Sigmoid colon (tissue), 7 donors: Measurements from ENCODE around the gene KCNH3. TPM values are rescaled to one million over a fixed set of nuclear protein-coding genes. Genes with fewer than 3 reads are reported as not detected.

Experiments used
- DNase-seq: peaks from one replicate; pipeline ENCODE4 v3.0.0-alpha.2; 2019
- H3K27ac ChIP-seq, 4 donors: fragments of 200-600 bp; sonication (generic); one replicate each; pipeline ENCODE4 v1.5.1; 2016 to 2019; ENCODE audit warnings: mild to moderate bottlenecking in 1 of 4
- H3K27me3 ChIP-seq, 3 donors: fragments of 200-600 bp; sonication (generic); one replicate each; pipeline ENCODE4 v1.5.1; 2019; ENCODE audit warnings: mild to moderate bottlenecking in 1 of 3
- H3K36me3 ChIP-seq, 4 donors: fragments of 200-600 bp; sonication (generic); one replicate each; pipeline ENCODE4 v1.5.1; 2016 to 2019
- H3K4me1 ChIP-seq, 4 donors: fragments of 200-600 bp; sonication (generic); one replicate each; pipeline ENCODE4 v1.5.1; 2017 to 2019
- H3K4me3 ChIP-seq, 4 donors: fragments of 200-600 bp; sonication (generic); one replicate each; pipeline ENCODE4 v1.5.1; 2017 to 2019; ENCODE audit warnings: mild to moderate bottlenecking in 2 of 4, moderate library complexity in 1 of 4
- H3K9me3 ChIP-seq, 4 donors: fragments of 200-600 bp in 3 of 4; sonication (generic) in 3 of 4; one replicate each; pipeline versions ENCODE4 v1.5.1 to v1.6.1; 2013 to 2019
- EP300 ChIP-seq, 4 donors: sonication (generic); formaldehyde crosslinking; IDR thresholded peaks; one replicate each; pipeline ENCODE4 v1.6.1; 2017; ENCODE audit warnings: antibody characterized with exemption in 4 of 4
- POLR2A ChIP-seq, 2 donors: fragments of 450-650 bp; IDR thresholded peaks; one replicate each; pipeline ENCODE4 v1.6.1; 2016; ENCODE audit warnings: antibody characterized with exemption in 2 of 2, mild to moderate bottlenecking in 2 of 2, moderate library complexity in 2 of 2
- POLR2AphosphoS5 ChIP-seq, 4 donors: sonication (generic); formaldehyde crosslinking; IDR thresholded peaks; one replicate each; pipeline ENCODE4 v1.6.1; 2017; ENCODE audit warnings: antibody characterized with exemption in 4 of 4
- WGBS, 2 donors: extraction: QIAGEN DNeasy Blood & Tissue Kit; methylation state at CpG; one replicate each; pipeline ENCODE4 v1.1.7; 2013; 5-methylcytosine and 5-hydroxymethylcytosine counted together
- intact Hi-C: fragments of 100-400 bp; cut with DNase I; formaldehyde crosslinking; loops from one replicate; pipeline ENCODE4 v1.15.1; 2023
- polyA plus RNA-seq, 3 donors: library from polyadenylated mRNA; stranded (reverse); fragments of 200-250 nt; gene quantifications; one replicate each; pipeline ENCODE4 v1.2.3, GENCODE V29; 2013
- total RNA-seq, 4 donors: library from RNA; depleted of rRNA; stranded (reverse); fragments of >200 nt; gene quantifications; one replicate each; pipeline ENCODE4 v1.1.0, GENCODE V29; 2016
- TF ChIP-seq, protein P1 (sequence below), 4 experiments: fragments of 450-650 bp in 3 of 4; fragments of 200-600 bp in 1 of 4; IDR thresholded peaks; one replicate each; pipeline ENCODE4 v1.5.1; 2016 to 2019; ENCODE audit warnings: antibody characterized with exemption in 4 of 4, mild to moderate bottlenecking in 3 of 4, moderate library complexity in 2 of 4
- donor health status: healthy with polysubstance abuse.
- donor health status: Bipolar disorder and iron deficiency.
- donor health status: healthy.

Gene KCNH3
- total and polyA plus RNA-seq, 7 donors, result 0.14 to 0.83 (median 0.36) TPM; not detected in 4

DNA sequence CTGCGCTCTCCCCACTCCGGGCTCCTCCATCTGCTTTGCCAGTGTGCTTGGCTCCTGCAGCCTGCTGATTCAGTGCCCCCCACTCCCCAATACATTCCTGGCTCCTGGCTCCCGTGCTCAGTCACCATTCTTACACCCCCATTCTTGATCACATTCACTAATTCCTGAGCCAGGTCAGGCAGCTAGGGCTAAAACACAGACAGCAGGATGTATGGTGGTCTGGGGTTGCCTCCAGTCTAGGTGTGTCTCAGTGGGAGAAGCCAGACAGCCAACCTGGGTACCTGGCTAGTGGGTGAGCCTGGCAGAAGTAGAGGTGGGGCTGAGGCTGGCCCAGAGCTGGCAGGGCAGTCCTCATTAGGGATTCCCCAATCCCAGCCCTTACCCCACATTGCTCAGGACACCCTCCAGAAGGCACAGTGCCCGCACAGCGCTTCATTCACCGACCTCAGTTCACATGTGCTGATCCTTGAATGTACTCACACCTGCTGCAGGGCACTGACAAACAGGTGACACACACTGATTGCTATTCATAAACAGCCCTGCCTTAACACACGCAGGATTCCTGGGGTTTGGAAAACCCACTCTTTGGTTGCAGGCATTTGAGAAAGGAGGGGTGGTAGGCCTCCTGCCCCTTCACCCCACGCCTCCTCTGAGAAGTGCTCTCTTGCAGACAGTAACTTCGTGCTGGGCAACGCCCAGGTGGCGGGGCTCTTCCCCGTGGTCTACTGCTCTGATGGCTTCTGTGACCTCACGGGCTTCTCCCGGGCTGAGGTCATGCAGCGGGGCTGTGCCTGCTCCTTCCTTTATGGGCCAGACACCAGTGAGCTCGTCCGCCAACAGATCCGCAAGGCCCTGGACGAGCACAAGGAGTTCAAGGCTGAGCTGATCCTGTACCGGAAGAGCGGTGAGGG is 1.7 kb downstream of the KCNH3 start:
- WGBS, 2 donors, result 37 to 67% methylated on average over 21 of the region's 21 CpGs
- TF ChIP-seq, protein P1, sequence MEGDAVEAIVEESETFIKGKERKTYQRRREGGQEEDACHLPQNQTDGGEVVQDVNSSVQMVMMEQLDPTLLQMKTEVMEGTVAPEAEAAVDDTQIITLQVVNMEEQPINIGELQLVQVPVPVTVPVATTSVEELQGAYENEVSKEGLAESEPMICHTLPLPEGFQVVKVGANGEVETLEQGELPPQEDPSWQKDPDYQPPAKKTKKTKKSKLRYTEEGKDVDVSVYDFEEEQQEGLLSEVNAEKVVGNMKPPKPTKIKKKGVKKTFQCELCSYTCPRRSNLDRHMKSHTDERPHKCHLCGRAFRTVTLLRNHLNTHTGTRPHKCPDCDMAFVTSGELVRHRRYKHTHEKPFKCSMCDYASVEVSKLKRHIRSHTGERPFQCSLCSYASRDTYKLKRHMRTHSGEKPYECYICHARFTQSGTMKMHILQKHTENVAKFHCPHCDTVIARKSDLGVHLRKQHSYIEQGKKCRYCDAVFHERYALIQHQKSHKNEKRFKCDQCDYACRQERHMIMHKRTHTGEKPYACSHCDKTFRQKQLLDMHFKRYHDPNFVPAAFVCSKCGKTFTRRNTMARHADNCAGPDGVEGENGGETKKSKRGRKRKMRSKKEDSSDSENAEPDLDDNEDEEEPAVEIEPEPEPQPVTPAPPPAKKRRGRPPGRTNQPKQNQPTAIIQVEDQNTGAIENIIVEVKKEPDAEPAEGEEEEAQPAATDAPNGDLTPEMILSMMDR (IDR thresholded peaks at IDR 0.05), result no peak
- no peak for TF ChIP-seq POLR2A (IDR thresholded peaks at IDR 0.05)
- Histone ChIP-seq H3K9me3 (no peaks in the 10 kb centered on the region), H3K4me1 (peaks cover 0 to 23% (median 18%) of the 10 kb centered on the region in 4 donors), H3K36me3 (no peaks in the 10 kb centered on the region), H3K4me3 (no peak overlapping the region), H3K27ac (no peak overlapping the region), H3K27me3 (peaks cover 25 to 76% (median 53%) of the 10 kb centered on the region in 3 donors)
- peak; percentile 52 for DNase-seq
- intact Hi-C loops, result no loop called here

DNA sequence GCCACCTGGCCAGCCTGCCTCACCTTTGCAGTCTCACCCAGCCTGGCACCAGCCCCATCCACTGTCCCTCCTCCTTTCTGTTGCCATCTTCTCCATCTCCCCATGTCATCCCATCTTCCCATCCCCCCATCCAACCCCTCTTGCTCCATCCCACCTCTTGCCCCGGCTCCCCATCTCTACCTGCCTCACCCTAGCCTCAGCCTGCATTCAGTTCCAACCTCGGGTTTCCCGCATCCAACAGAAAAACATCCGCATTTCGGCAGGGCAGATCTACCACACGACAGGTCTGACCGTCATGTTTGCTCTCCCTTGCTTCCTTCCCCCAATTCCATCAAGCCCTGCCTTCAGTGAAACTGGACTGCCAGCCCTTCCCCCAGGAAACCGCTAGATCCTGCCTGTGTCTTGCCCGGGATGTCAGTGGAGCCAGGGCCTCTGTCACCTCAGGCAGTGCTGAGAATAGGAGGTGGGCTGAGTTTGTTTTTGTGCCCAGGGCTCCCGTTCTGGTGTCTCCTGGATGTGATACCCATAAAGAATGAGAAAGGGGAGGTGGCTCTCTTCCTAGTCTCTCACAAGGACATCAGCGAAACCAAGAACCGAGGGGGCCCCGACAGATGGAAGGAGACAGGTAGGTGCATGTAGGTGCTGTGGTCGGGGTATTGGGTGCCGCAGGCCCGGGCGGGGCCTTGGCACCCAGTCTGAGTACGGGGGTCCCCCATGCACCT is 2.5 kb downstream of the KCNH3 start:
- no peak overlapping the region for H3K4me3 ChIP-seq
- H3K9me3 ChIP-seq, result no peaks in the 10 kb centered on the region
- H3K27me3 ChIP-seq, result peaks cover 25 to 76% (median 61%) of the 10 kb centered on the region in 3 donors
- H3K4me1 ChIP-seq, result peaks cover 0 to 23% (median 18%) of the 10 kb centered on the region in 4 donors
- no peak overlapping the region for H3K27ac ChIP-seq
- peak; percentile 53 for DNase-seq
- WGBS, 2 donors, result 85 to 89% methylated on average over 18 of the region's 18 CpGs
- TF ChIP-seq, protein P1 (IDR thresholded peaks at IDR 0.05), result no peak
- no peak for TF ChIP-seq POLR2A (IDR thresholded peaks at IDR 0.05)
- no peak for TF ChIP-seq EP300 (IDR thresholded peaks at IDR 0.05)
- TF ChIP-seq POLR2AphosphoS5 (IDR thresholded peaks at IDR 0.05), result no peak
- H3K36me3 ChIP-seq, result no peaks in the 10 kb centered on the region
- intact Hi-C loops, result no loop called here

DNA sequence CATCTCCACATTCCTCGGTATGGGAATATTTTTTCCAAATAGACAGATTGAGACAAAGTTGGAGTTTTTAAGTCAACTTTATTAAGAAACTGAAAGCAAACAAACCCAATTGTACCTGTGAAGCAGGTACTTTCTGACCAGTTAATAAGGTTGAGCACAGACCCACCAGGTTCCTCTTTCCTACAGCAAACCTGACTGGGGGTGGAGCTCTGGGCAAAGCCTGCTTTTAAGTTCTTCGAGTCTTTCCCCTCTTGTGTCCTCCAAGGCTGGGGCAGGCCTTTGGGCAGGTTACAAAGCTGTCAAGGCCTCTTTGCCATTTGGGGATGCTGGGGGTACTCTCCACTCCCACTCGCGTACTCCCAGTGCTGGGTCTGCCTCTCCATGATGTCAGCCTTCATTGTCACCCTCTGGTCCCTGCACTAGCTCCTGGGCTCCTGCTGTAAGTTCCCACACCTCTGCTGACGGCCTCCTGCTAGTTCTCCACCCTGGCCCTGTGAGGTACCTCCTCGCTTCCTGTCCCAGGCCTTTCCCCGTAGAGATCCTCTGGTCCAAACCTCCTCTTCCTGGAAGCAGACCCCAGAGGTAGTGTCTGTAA is 3.2 kb downstream of the KCNH3 start:
- Histone ChIP-seq H3K36me3 (no peaks in the 10 kb centered on the region), H3K4me1 (peaks cover 0 to 23% (median 18%) of the 10 kb centered on the region in 4 donors), H3K27ac (no peak overlapping the region), H3K27me3 (peaks cover 21 to 76% (median 64%) of the 10 kb centered on the region in 3 donors), H3K4me3 (no peak overlapping the region), H3K9me3 (no peaks in the 10 kb centered on the region)
- 86 to 89% methylated on average over 7 of the region's 7 CpGs for WGBS, 2 donors
- TF ChIP-seq POLR2A (IDR thresholded peaks at IDR 0.05) (no peak), POLR2AphosphoS5 (IDR thresholded peaks at IDR 0.05) (no peak), EP300 (IDR thresholded peaks at IDR 0.05) (no peak)
- TF ChIP-seq, protein P1 (IDR thresholded peaks at IDR 0.05), result no peak
- peak; percentile 34 for DNase-seq
- intact Hi-C loops, result no loop called here

DNA sequence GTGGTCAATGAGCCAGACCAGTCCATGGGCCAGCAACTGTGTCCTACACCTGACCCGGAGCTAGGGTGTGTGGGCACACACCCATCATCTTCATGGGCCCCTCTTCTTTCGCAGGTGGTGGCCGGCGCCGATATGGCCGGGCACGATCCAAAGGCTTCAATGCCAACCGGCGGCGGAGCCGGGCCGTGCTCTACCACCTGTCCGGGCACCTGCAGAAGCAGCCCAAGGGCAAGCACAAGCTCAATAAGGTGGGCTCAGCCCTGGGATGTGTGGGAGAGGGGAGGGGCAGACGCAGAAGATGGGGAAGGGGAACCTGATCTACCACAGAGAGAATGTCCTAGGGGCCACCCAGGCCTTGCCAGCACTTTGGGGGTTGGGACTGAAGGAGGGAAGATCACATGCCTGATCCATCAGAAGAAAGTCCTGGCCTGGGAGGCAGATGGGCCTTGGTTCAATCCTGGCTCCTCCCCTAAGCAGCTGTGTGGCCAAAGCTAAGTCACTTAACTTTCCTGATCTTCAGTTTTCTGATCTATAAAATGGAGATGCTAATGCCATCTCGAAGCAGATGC is 3.8 kb downstream of the KCNH3 start:
- Histone ChIP-seq H3K27me3 (peaks cover 21 to 70% (median 64%) of the 10 kb centered on the region in 3 donors), H3K4me1 (peaks cover 0 to 19% (median 13%) of the 10 kb centered on the region in 4 donors), H3K36me3 (no peaks in the 10 kb centered on the region), H3K4me3 (no peak overlapping the region), H3K9me3 (no peaks in the 10 kb centered on the region), H3K27ac (no peak overlapping the region)
- intact Hi-C loops, result no loop called here
- no peak for TF ChIP-seq POLR2AphosphoS5 (IDR thresholded peaks at IDR 0.05)
- TF ChIP-seq POLR2A (IDR thresholded peaks at IDR 0.05), result no peak
- TF ChIP-seq, protein P1 (IDR thresholded peaks at IDR 0.05), result no peak
- TF ChIP-seq EP300 (IDR thresholded peaks at IDR 0.05), result no peak
- DNase-seq, result peak; percentile 56
- 92 to 94% methylated on average over 15 of the region's 15 CpGs for WGBS, 2 donors
